HepG2 (cell line): Measurements from ENCODE around the gene POMT1.

Source experiments
- BRCA1 ChIP-seq: sonication (generic); formaldehyde crosslinking; IDR thresholded peaks from 2 replicates; pipeline ENCODE4 v1.4.0; 2020; ENCODE audit warnings: missing genetic modification reagents
- JUND ChIP-seq: sonication (generic); formaldehyde crosslinking; IDR thresholded peaks from 2 replicates; pipeline ENCODE4 v1.8.0; 2022; ENCODE audit warnings: mild to moderate bottlenecking, missing genetic modification reagents
- MED13 ChIP-seq: sonication (generic); formaldehyde crosslinking; IDR thresholded peaks from 2 replicates; pipeline ENCODE4 v1.5.0; 2020; ENCODE audit warnings: missing genetic modification reagents
- SIX4 ChIP-seq: sonication (generic); formaldehyde crosslinking; IDR thresholded peaks from 2 replicates; pipeline ENCODE4 v1.4.0; 2020; ENCODE audit warnings: missing genetic modification reagents
- SP140L ChIP-seq: sonication (generic); formaldehyde crosslinking; IDR thresholded peaks from 2 replicates; pipeline ENCODE4 v1.4.0; 2020; ENCODE audit warnings: missing genetic modification reagents, borderline replicate concordance
- ZBTB1 ChIP-seq: sonication (generic); formaldehyde crosslinking; IDR thresholded peaks from 2 replicates; pipeline ENCODE4 v1.4.0; 2020; ENCODE audit warnings: missing genetic modification reagents, borderline replicate concordance
- ZNF24 ChIP-seq: fragments of 450-650 bp; IDR thresholded peaks from 2 replicates; pipeline ENCODE4 v1.6.1; 2017; ENCODE audit warnings: antibody characterized with exemption, mild to moderate bottlenecking
- ZNF792 ChIP-seq: IDR thresholded peaks from 2 replicates; pipeline ENCODE4 v1.6.1; 2016

DNA sequence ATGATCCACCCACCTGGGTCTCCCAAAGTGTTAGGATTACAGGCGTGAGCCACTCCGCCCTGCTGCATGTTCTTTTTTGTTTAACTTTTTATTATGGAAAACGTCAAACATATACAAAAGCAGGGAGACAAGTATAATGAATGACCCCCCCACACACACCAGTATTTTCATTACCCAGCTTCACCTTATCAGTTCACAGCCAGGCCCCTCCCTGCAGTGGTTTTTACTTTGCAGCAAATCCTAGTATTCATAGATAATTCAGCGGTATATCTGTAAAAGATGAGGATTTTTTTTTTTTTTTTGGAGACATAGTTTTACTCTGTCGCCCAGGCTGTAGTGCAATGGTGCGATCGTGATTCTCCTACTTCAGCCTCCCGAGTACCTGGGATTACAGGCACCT, 2.3 kb downstream of the POMT1 start:
- TF ChIP-seq ZBTB1 (CRISPR knock-in tag) (no peak), MED13 (CRISPR knock-in tag) (no peak), JUND (CRISPR knock-in tag) (no peak), BRCA1 (CRISPR knock-in tag) (no peak), ZNF24 (no peak), SIX4 (CRISPR knock-in tag) (no peak), SP140L (CRISPR knock-in tag) (no peak), ZNF792 (CRISPR knock-in tag) (no peak)
